Stimulated activated CD4-positive, alpha-beta T cell treated with anti-CD3 and anti-CD28 coated beads, Interleukin-12 subunit alpha, Interleukin-12 subunit beta, amount 100 ng/mL, for 4 hours (primary cell): ENCODE results near the gene LRBA.
"Not testable (repeated sequence)": the region's sequence is repeated elsewhere in the genome, so short reads cannot be mapped to it uniquely, and the experiment has no call there.

Experiments used
- DNase-seq: peaks from one replicate; pipeline ENCODE4 v3.0.0-alpha.2; 2020

The LRBA gene

DNA sequence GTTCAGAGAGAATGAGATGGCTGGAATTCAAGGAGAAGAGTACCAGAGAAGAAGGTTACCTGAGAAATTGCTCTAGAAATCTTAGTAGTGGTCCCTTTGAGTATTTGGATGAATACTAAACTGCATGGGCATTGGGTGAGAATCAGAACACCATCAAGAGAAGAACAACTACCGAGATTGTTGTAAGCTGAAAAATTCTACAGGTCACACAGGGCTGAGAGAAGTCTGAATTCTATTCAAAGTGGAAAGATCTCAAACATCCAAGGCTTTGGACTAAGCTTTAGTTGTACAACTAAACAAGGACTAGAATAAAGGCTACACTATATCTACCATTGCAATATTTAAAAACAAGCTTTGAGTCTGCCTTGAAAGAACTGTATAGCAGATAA, 40.8 kb downstream of the LRBA start:
- DNase-seq = no peak

DNA sequence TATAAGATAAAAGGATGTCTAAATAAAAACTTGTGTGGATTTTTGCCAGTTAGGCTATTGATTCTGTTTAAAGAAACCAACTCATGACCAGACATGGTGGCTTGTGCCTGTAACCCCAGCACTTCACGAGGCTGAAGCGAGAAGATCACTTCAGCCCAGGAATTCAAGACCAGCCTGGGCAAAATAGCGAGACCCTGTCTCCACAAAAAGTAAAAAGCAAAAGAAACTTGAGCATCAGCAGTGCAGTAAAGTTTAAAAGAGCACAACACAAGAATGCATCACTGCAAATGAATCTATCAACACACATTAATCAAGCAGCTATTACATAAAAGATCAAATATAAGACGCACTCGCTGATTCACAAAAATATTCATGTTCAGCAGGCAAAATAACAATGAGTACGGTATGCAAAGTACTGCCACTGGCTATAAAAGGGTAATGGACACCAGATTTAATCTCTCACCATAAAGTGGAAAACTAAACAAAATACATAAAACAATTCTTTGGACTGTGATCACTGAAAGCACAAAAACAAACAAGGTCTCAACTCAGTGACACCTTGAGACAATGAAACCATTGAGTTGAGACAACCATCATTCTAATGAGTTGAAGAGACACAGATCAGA, 41.3 kb downstream of the LRBA start:
- DNase-seq = no peak

DNA sequence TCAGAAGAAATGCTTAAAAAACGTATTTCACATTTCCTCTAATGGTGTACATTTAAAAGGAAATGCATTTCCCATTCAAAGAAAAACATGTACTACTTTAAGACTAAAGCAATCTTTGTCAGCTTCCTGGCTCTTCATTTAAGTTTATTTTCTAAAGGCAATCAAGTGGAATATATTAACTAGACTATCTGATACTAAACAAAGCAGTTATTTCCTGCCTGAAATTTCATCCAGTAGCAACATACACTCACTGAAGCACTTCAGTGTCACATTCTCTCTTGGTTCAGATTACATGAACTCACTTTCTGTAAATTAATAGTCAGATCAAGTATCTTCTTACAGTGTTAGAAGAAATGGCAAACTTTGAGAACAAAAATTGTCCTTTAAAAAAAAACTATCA, 42.5 kb downstream of the LRBA start:
- no peak for DNase-seq

DNA sequence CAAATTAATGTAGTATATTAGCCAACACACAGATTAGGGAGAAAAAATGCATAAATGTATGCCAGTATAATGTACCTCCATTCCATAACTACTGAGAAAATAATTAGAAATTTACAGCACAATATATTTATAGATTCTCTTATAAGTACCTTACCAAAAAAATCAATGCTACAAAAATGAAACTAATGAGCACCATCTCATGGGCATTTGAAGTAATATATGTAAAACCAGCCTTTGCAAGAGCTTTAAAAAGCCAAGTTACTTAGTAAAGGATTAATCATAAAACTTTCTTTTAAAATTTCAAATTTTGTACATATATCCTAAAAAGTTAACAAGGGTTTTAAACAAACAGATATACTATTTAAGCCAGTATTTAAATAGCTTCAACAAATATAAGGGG, 43.2 kb downstream of the LRBA start:
- no peak for DNase-seq

DNA sequence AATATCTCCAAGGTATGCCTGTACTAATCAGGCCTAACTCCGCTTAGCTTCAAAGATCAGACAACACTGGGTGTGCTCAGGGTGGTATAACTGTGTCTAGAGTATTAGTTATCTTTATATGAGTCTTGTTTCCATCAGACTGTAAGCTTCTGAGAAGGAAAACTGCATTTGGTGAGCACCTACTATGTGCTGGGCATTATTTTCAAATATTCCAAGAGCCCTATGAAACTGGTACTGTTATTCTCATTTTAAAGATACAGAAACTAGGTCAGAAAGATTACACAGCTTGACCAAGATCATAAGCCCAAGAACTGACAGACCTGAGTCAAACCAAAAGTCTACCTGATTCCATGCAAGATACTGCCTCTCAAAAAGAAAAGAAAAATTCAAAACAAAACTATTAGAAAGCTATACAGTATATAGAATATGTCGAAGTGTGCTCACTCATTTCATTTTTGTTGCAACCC, 44.4 kb downstream of the LRBA start:
- DNase-seq = no peak

DNA sequence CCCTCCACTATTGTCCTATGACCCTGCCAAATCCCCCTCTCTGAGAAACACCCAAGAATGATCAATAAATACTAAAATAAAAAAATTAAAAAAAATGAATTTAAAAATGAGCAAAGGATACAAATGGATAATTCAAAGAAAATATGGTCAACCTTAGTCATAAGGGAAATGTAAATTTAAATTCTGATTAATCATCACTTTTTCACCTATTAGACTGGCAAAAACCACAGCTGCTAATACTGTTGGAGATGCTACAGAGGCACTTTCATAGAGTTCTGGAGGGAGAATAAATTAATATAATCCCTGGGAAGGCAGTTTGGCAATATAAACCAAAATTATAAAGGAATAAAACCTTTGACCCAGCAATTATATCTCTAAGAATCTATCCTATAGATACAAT, 50.3 kb downstream of the LRBA start:
- no peak for DNase-seq

DNA sequence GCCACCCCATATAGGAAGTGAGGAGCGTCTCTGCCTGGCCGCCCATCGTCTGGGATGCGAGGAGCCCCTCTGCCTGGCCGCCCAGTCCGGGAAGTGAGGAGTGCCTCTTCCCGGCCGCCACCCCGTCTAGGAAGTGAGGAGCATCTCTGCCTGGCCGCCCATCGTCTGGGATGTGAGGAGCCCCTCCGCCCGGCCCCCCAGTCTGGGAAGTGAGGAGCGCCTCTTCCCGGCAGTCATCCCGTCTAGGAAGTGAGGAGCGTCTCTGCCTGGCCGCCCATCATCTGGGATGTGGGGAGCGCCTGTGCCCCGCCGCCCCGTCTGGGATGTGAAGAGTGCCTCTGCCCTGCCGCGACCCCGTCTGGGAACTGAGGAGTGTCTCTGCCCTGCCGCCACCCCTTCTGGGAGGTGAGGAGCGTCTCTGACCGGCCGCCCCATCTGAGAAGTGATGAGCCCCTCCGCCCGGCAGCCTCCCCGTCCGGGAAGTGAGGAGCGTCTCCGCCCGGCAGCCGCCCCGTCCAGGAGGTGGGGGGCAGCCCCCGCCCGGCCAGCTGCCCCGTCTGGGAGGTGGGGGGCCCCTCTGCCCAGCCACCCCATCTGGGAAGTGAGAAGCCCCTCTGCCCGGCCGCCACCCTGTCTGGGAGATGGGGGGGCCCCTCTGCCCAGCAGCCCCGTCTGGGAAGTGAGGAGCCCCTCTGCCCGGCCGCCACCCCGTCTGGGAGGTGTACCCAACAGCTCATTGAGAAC, 51.3 kb downstream of the LRBA start:
- DNase-seq = not testable (repeated sequence)

DNA sequence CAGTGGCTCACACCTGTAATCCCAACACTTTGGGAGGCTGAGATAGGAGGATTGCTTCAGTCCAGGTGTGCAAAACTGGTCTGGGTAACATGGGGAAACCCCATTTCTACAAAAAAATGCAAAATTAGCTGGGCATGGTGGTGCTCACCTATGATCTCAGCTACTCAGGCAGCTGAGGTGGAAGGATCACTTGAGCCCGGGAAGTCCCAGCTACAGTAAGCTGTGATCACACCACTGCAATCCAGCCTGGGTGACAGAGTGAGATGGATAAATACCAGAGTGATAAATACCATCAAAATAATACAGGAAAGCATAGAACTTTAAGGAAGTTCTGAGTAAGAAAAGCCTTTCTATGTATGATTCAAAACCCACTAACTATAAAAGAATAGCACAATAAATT, 52.8 kb downstream of the LRBA start:
- no peak for DNase-seq

DNA sequence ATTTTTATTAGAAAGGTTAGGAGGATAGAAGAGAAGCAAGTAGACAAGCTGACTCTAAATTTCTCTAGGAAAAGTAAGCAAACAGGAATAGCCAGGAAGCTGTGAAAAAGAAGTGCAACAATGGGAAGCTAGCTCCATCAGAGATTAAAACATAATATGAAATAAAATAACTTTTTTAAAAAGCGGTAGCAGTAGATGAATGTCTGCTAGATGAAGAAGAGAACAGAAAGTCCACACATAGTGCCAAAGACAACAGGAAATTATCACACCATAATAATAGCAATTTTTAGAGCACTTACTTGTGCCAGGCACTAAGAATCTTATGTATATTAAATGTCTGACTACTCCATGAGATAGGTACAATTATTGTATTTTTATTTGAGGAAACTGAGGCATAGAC, 53.5 kb downstream of the LRBA start:
- no peak for DNase-seq

DNA sequence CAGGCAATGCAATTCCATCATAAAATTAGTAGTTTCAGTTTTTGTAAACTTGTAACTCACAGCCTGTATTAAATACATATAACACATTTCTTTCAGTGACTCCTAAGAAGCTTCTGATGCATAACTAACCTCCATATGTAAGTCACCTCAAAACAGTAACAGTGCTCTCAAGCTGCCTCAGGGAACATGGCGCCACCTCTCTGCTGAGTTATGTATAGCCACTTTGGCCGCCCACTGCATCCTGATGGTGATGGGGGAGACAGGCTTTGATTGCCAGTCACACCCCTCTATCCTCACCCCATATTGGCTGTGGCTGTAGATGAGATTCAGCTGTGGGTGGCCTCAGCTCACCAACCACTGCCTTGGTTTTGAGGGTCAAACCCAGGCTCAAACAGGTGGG, 54.3 kb downstream of the LRBA start:
- peak; percentile 37 for DNase-seq

DNA sequence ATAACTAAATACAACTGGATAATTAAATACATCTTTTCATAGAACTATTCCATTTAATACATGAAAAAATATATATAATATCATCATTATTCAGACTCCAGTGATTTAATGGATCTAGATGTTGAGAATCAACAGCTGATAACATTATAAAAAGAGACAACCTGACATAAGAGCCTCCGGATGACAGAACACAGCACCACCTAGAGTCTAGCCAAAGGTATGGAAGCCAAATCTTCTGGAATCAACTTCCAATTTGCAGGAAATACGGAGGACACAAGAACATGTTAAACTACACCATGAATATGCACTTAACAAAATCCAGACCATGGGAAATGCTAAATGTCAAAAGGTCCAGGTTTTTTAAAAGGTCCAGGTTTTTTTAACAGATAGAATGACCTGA, 55.0 kb downstream of the LRBA start:
- no peak for DNase-seq

DNA sequence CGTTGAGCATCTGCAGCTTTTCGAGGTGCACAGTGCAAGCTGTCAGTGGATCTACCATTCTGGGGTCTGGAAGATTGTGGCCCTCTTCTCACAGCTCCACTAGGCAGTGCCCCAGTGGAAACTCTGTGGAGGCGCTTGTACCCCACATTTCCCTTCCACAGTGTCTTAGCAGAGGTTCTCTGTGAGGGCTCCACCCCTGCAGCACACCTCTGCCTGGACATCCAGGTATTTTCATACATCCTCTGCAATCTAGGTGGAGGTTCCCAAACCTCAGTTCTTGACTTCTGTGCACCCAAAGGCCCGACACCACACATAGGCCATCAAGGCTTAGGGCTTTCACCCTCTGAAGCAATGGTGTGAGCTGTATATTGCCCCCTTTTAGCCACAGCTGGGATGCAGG, 57.1 kb downstream of the LRBA start:
- DNase-seq = not testable (repeated sequence)

DNA sequence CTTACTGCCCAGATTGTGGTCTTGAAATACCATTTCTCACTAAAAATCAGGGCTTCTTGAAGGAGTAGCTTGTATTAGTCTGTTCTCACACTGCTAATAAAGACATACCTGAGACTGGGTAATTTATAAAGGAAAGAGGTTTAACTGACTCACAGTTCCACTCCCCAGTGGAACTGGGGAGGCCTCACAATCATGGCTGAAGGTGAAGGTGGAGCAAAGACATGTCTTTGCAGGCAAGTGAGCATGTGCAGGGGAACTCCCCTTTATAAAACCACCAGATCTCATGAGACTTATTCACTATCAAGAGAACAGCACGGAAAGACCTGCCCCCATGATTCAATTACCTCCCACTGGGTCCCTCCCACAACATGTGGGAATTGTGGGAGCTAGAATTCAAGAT, 58.0 kb downstream of the LRBA start:
- DNase-seq = not testable (repeated sequence)

DNA sequence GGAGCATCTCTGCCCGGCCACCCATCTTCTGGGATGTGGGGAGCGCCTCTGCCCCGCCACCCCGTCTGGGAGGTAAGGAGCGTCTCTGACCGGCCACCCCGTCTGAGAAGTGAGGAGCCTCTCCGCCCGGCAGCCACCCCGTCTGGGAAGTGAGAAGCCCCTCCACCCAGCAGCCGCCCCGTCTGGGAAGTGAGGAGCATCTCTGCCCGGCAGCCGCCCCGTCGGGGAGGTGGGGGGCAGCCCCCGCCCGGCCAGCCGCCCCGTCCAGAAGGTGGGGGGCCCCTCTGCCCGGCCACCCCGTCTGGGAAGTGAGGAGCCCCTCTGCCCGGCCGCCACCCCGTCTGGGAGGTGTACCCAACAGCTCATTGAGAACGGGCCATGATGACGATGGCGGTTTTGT, 61.2 kb downstream of the LRBA start:
- DNase-seq = not testable (repeated sequence)

DNA sequence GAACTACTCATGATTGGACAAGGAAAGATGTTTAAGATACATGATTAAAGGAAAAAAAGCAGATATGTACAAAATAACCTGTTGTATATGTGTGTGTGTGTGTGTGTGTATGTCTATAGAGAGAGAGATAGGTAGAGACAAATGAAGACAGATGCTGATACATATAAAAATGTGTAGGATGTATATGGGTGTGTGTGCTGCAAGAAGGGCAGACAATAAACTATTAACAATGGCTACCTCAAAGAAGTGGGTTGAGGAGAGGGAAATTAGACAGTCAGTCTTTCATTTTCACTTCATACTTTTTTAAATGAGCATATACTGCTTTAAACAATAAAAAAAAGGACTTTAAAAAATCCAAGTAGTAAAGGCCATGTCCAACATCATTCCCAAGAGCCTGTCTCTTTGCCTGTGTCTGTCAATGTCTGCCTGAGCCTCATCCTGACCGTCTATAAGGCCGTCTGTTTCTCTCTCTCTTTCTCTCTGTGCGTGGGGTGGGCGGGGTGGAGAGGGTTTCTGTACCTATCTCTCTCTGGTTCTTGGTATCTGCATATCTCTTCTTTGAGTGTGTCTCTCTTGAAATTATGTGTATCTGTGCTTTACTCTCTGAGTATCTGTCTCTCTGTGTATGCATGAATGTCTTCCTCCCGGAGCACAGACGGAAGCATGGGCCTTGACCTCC, 62.8 kb downstream of the LRBA start:
- DNase-seq = no peak

DNA sequence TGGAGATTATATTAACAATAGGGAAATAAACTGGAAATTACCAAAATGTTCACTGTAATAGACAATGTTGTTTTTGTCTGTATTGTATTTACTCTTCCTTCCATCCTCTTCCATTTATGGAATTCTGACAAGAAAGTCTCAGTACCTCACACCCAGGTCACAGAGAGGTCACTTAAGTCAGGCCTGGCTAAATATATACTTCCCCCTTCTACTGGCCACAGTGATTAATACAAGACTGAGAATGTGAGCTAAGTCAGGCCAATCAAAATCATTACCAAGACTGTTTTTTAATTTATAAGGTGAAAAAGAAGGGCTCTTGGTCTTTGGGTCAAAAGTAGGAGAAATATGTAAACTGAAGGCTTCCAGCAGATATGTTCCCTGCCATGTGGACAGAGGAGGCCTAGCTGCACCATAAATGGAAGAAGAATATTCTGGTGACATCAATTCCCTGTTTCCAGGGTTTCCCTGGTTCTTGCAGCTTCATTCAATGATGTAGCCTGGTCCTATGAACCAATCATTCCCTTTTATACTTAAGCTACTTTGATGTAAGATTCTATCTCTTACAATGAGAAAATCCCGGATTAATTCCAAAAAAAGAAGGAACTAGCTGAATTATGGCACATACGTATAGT, 64.3 kb downstream of the LRBA start:
- DNase-seq = no peak

DNA sequence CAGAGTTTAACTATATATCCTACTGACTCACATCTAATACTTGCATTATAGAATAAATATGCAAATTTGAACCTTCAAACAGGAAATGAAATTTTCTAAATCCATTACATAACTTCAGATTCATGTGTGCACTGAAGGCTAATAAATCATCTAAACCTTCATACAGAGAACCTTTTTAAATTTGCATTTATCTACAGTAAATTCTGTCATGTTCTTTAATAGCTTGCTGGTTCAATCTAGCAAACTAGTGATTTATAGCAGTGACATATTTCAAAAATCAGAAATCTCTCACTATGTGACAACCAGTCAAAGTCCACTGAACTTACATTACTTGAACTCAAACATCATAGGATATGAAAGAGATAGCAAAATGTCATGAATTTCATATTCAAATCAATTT, 65.1 kb downstream of the LRBA start:
- DNase-seq = no peak

DNA sequence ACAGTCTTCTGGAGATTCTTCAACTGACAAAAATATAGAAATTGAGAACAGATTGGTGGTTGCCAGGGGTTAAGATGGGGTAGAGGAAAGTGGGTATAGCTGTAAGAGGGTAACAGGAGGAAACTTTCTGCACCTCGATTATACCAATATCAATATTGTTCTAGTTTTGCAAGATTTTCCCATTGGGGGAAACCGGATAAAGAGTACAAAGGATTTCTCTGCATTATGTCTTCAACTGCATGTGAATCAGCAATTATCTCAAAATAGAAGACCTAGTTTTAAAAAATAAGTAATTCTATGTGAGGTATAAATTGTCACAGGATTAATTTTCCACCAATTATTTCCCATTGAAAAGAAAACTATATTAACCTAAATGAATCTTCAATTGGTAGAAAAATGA, 65.7 kb downstream of the LRBA start:
- no peak for DNase-seq

DNA sequence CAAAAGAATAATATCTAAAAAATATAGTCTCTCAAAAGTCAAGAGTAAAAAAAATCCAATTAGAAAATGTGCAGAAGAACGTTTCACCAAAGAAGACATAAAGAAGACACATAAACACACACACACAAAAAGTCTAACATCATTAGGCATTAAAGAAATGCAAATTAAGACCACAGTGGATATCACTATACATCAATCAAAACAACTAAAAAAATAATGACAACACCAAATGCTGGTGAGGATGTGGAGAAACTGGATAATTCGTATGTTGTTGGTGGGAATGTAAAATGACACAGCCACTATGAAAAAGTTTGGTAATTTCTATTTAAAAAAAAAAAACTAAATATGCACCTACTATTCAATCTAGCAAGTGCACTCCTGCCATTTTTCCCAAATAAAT, 66.4 kb downstream of the LRBA start:
- no peak for DNase-seq

DNA sequence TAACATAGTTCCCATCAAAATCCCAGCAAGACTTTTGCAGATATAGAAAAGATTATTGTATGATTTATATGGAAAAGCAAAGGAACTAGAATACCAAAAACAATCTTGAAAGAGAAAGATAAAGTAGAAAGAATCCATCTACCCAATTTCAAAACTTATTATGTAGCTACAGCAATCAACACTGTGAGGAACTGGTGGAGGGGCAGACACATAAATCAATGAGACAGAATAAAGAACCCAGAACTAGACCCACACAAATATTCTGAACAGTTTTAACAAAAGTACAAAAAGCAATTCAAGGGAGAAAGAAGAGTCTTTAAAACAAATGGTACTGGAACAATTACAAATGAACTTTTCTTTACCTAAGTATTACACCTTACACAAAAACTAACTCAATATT, 67.0 kb downstream of the LRBA start:
- no peak for DNase-seq

DNA sequence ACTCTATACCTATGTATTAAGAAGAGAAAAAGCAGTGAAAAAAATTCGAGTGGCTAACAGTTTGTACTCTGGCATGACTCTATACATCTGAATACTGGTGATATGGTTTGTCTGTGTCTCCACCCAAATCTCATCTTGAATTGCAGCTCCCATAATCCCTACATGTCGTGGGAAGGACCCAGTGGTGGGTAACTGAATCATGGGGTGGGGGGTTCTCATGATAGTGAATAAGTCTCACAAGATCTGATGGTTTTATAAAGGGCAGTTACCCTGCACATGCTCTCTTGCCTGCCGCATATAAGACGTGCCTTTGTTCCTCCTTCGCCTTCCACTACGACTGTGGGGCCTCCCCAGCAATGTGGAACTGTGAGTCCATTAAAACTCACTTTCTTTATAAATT, 70.4 kb downstream of the LRBA start:
- no peak for DNase-seq

DNA sequence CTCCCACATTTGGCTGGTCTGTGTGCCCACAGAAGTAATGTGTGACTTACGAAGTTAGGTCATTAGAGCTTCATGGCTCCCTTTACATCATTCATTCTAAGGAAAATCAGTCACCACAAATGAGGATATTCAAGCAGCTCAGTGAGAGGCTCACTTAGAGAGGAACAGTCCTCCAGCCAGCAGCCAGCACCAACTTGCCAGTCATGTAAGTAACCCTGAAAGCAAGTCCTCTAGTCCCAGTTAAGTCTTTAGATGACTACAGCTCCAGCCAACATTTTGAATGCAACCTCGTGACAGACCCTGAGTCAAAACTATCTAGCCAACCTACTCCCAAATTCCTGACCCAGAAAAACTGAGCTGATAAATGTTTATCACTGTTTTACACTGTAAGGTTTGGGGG, 71.3 kb downstream of the LRBA start:
- DNase-seq = no peak

DNA sequence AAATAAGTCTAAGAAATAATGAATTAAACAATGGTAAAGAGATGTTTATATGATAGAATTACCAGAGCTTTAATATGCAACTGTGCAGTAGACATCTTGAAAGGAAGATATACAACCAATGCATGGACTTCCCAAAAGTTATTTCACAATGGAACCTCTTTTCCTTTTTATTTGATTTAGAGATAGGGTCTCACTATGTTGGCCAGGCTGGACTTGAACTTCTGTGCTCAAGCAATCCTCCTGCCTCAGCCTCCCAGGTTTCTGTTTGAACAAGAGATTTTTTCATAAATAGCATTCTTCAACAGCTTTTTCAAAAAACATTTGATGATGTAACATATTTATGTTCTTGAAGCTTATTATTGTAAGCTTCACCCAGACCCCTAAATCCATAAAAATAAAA, 72.0 kb downstream of the LRBA start:
- no peak for DNase-seq

DNA sequence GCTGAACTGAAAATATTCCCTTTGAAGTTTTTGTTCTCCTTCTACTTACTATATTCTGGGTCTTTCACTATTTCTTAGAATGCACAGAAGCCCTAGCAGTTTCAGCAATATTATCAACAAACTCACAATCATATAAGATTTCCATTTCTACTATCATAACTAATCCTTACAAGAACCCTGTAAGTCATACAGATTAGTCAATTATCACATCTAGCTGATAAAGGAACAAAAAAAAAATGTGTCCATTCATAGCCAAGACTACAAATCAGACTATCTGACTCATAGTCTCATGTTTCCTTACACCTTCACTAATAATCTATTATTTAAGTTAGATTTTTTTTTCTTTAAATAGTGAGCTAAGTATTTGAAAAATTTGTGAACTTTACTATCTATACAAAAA, 72.5 kb downstream of the LRBA start:
- DNase-seq = no peak
